ENCODE measurements around the gene CMKLR1. TPM values are rescaled to one million over a fixed set of nuclear protein-coding genes. Genes with fewer than 3 reads are reported as not detected.

CMKLR1 gene
- polyA plus RNA-seq, 3 donors: 7.5 to 11.6 (median 7.9) TPM

DNA sequence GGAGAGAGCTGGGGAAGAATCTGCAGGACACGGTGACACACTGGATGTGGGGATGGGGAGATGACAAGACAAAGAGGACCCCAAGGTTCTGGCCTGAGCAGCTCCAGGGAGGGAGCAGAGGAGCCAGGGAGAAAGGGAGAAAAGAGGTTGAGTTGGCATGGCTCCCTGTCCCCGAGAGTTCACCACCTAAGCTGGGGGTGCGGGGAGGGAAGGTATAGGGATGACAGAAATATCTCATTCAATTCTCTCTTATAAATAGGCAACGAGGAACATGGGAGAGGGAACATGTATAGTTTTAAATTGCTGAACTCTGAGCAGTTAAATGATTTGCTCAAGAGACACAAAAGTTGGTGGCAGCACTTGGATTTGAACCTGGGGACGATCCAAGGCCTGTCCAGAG lies 85.1 kb downstream of the CMKLR1 start:
- H3K4me2 ChIP-seq (replicated peaks; ENCODE audit: extremely low read depth, low read length, poor library complexity, severe bottlenecking): no peak overlapping the region
- H3K9me3 ChIP-seq (replicated peaks in 1 of 2; ENCODE audit: control insufficient read depth in 1 of 2, insufficient read depth in 1 of 2, low read length in 2 of 2): no peaks in the 10 kb centered on the region
- no peak overlapping the region for H2AFZ ChIP-seq (ENCODE audit: insufficient read depth, low read depth, low read length, poor library complexity, severe bottlenecking)
- H3K4me1 Mint-ChIP-seq: peaks cover 11% of the 10 kb centered on the region
- TF ChIP-seq, protein P1, sequence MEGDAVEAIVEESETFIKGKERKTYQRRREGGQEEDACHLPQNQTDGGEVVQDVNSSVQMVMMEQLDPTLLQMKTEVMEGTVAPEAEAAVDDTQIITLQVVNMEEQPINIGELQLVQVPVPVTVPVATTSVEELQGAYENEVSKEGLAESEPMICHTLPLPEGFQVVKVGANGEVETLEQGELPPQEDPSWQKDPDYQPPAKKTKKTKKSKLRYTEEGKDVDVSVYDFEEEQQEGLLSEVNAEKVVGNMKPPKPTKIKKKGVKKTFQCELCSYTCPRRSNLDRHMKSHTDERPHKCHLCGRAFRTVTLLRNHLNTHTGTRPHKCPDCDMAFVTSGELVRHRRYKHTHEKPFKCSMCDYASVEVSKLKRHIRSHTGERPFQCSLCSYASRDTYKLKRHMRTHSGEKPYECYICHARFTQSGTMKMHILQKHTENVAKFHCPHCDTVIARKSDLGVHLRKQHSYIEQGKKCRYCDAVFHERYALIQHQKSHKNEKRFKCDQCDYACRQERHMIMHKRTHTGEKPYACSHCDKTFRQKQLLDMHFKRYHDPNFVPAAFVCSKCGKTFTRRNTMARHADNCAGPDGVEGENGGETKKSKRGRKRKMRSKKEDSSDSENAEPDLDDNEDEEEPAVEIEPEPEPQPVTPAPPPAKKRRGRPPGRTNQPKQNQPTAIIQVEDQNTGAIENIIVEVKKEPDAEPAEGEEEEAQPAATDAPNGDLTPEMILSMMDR (IDR thresholded peaks at IDR 0.05): no peak
- no peak overlapping the region for H3K27ac ChIP-seq (ENCODE audit: low read depth in 1 of 2, low read length in 2 of 2)
- H3K4me3 ChIP-seq (replicated peaks in 1 of 3; ENCODE audit: low read depth in 2 of 3, low read length in 3 of 3): no peak overlapping the region
- H3K27me3 ChIP-seq (ENCODE audit: control insufficient read depth in 2 of 2, insufficient read depth in 2 of 2, low read length in 2 of 2): peaks cover 0 to 3% of the 10 kb centered on the region in 2 donors
- no peaks in the 10 kb centered on the region for H4K20me1 ChIP-seq (ENCODE audit: insufficient read depth, low read length)
- no peak overlapping the region for H3K4me3 Mint-ChIP-seq
- H3K27ac Mint-ChIP-seq: peak overlapping the region in 1 of 7 donors; percentile 18
- no peaks in the 10 kb centered on the region for H3K36me3 Mint-ChIP-seq
- DNase-seq: no peak
- no peaks in the 10 kb centered on the region for H3K79me2 ChIP-seq (ENCODE audit: insufficient read depth, low read length)
- no peak overlapping the region for H3K9ac ChIP-seq (ENCODE audit: insufficient read depth, low read length, poor library complexity, severe bottlenecking)
- 51% methylated on average over 2 of the region's 5 CpGs for WGBS (ENCODE audit: insufficient coverage)
- H3K27me3 Mint-ChIP-seq (ENCODE audit: low read depth in 3 of 3): peaks cover 10 to 30% (median 12%) of the 10 kb centered on the region in 3 donors
- no peaks in the 10 kb centered on the region for H3K36me3 ChIP-seq (replicated peaks in 1 of 2; ENCODE audit: control insufficient read depth in 1 of 2, insufficient read depth in 2 of 2, low read length in 2 of 2)
- intact Hi-C loops (cut with micrococcal nuclease): no loop called here
- peaks cover 0 to 2% (median 0%) of the 10 kb centered on the region in 7 donors for H3K9me3 Mint-ChIP-seq
- peaks cover 5 to 7% of the 10 kb centered on the region in 2 donors for H3K4me1 ChIP-seq (ENCODE audit: control insufficient read depth in 1 of 2, insufficient read depth in 2 of 2, low read length in 2 of 2)

DNA sequence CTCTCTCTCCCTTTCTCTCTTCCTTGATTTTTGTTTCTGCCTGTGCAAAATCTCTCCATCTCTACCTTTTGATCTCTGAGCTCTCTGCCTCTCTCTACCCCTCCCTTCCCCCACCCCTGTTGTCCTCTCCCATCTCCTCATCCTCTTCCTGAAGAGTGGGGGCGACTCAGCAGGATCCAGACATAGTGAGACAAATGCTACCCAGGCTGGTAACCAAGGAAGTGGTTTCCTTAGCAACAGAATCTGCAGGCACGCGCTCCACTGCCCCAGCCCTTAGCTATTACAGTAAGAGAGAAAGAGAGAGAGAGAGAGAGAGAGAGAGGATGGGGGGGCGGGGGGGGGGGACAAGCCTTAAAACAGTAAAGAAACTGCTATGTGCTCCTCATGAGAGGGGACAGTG lies 85.6 kb downstream of the CMKLR1 start:
- Histone ChIP-seq H3K36me3 (replicated peaks in 1 of 2; ENCODE audit: control insufficient read depth in 1 of 2, insufficient read depth in 2 of 2, low read length in 2 of 2) (no peaks in the 10 kb centered on the region), H3K9ac (ENCODE audit: insufficient read depth, low read length, poor library complexity, severe bottlenecking) (no peak overlapping the region), H3K4me3 (replicated peaks in 1 of 3; ENCODE audit: low read depth in 2 of 3, low read length in 3 of 3) (no peak overlapping the region), H3K4me1 (ENCODE audit: control insufficient read depth in 1 of 2, insufficient read depth in 2 of 2, low read length in 2 of 2) (peaks cover 5 to 7% of the 10 kb centered on the region in 2 donors), H2AFZ (ENCODE audit: insufficient read depth, low read depth, low read length, poor library complexity, severe bottlenecking) (no peak overlapping the region), H3K4me2 (replicated peaks; ENCODE audit: extremely low read depth, low read length, poor library complexity, severe bottlenecking) (no peak overlapping the region), H3K9me3 (replicated peaks in 1 of 2; ENCODE audit: control insufficient read depth in 1 of 2, insufficient read depth in 1 of 2, low read length in 2 of 2) (no peaks in the 10 kb centered on the region), H3K27ac (ENCODE audit: low read depth in 1 of 2, low read length in 2 of 2) (no peak overlapping the region), H3K79me2 (ENCODE audit: insufficient read depth, low read length) (no peaks in the 10 kb centered on the region), H4K20me1 (ENCODE audit: insufficient read depth, low read length) (no peaks in the 10 kb centered on the region), H3K27me3 (ENCODE audit: control insufficient read depth in 2 of 2, insufficient read depth in 2 of 2, low read length in 2 of 2) (peaks cover 0 to 3% of the 10 kb centered on the region in 2 donors)
- Mint-ChIP-seq H3K27ac (no peak overlapping the region), H3K27me3 (ENCODE audit: low read depth in 3 of 3) (peaks cover 10 to 28% (median 13%) of the 10 kb centered on the region in 3 donors), H3K36me3 (no peaks in the 10 kb centered on the region), H3K4me3 (peak overlapping the region in 1 of 2 donors; percentile 71), H3K4me1 (peaks cover 11% of the 10 kb centered on the region), H3K9me3 (peaks cover 0 to 2% (median 0%) of the 10 kb centered on the region in 7 donors)
- TF ChIP-seq, protein P1 (IDR thresholded peaks at IDR 0.05): no peak
- WGBS (ENCODE audit: insufficient coverage): no CpG with 5 or more reads among the region's 4 CpGs
- peak in 1 of 3 donors; percentile 31 for DNase-seq
- intact Hi-C loops (cut with micrococcal nuclease): no loop called here
